ENCODE data around the gene EN2. TPM values are rescaled to one million over a fixed set of nuclear protein-coding genes. Genes with fewer than 3 reads are reported as not detected.

Gene EN2
- polyA plus RNA-seq (2012; ENCODE audit: insufficient read depth, insufficient read length) = not detected

GRCh38 chr7:155458111-155458877, at the start of gene EN2:
Gene EN2, plus strand, starts transcription at chr7:155458129. Its CDS starts 249 bp downstream, at chr7:155458378.
- H3K4me3 ChIP-seq (ENCODE audit: low read length) = no peak within 1 kb of the TSS
- no peak for DNase-seq (ENCODE audit: low read depth, low spot score)

- DNase-seq (ENCODE audit: low read depth, low spot score) = no peak
Measured at GRCh38 chr7:155408651-155409586, 49.0 kb upstream of the EN2 start.

GRCh38 chr7:155409980-155410379, 47.9 kb upstream of the EN2 start:
- no peak for DNase-seq (ENCODE audit: low read depth, low spot score)
- no peak overlapping the region for H3K4me3 ChIP-seq (ENCODE audit: low read length)

More at GRCh38 chr7:155408651-155409586, 49.0 kb upstream of the EN2 start:
- H3K4me3 ChIP-seq (ENCODE audit: low read length) = no peak overlapping the region

GRCh38 chr7:155410431-155410830, 47.5 kb upstream of the EN2 start:
- H3K4me3 ChIP-seq (ENCODE audit: low read length) = no peak overlapping the region
- DNase-seq (ENCODE audit: low read depth, low spot score) = no peak

GRCh38 chr7:155411718-155412415, 46.1 kb upstream of the EN2 start:
- DNase-seq (ENCODE audit: low read depth, low spot score) = no peak
- H3K4me3 ChIP-seq (ENCODE audit: low read length) = no peak overlapping the region

GRCh38 chr7:155412416-155413253, 45.3 kb upstream of the EN2 start:
- peak; percentile 70 for DNase-seq (ENCODE audit: low read depth, low spot score)
- peak overlapping the region; percentile 22 for H3K4me3 ChIP-seq (ENCODE audit: low read length)

- H3K4me3 ChIP-seq (ENCODE audit: low read length) = no peak overlapping the region
Measured at GRCh38 chr7:155414547-155415492, 43.1 kb upstream of the EN2 start.

GRCh38 chr7:155416646-155417380, 41.1 kb upstream of the EN2 start:
- H3K4me3 ChIP-seq (ENCODE audit: low read length) = no peak overlapping the region
- DNase-seq (ENCODE audit: low read depth, low spot score) = no peak

More at GRCh38 chr7:155414547-155415492, 43.1 kb upstream of the EN2 start:
- peak; percentile 44 for DNase-seq (ENCODE audit: low read depth, low spot score)

GRCh38 chr7:155418304-155418703, 39.6 kb upstream of the EN2 start:
- DNase-seq (ENCODE audit: low read depth, low spot score) = no peak
- no peak overlapping the region for H3K4me3 ChIP-seq (ENCODE audit: low read length)

GRCh38 chr7:155418941-155419755, 38.8 kb upstream of the EN2 start:
- DNase-seq (ENCODE audit: low read depth, low spot score) = no peak
- H3K4me3 ChIP-seq (ENCODE audit: low read length) = no peak overlapping the region

- DNase-seq (ENCODE audit: low read depth, low spot score) = no peak
- H3K4me3 ChIP-seq (ENCODE audit: low read length) = no peak overlapping the region
Measured at GRCh38 chr7:155420116-155420515, 37.8 kb upstream of the EN2 start.

GRCh38 chr7:155422151-155422550, 35.8 kb upstream of the EN2 start:
- no peak overlapping the region for H3K4me3 ChIP-seq (ENCODE audit: low read length)
- no peak for DNase-seq (ENCODE audit: low read depth, low spot score)

GRCh38 chr7:155422599-155423336, 35.2 kb upstream of the EN2 start:
- no peak overlapping the region for H3K4me3 ChIP-seq (ENCODE audit: low read length)
- DNase-seq (ENCODE audit: low read depth, low spot score) = no peak

GRCh38 chr7:155423337-155424285, 34.3 kb upstream of the EN2 start:
- H3K4me3 ChIP-seq (ENCODE audit: low read length) = no peak overlapping the region
- no peak for DNase-seq (ENCODE audit: low read depth, low spot score)
